Activated B cell treated with CpG ODN at 0.5 μM for 24 hours (primary cell): Measurements from ENCODE around the gene TLE3. TPM values are rescaled to one million over a fixed set of nuclear protein-coding genes. Genes with fewer than 3 reads are reported as not detected.

ENCODE experiments used
- ATAC-seq: fragments of 200-7000 bp; cut with Tn5 transposase; one replicate; pipeline ENCODE4 v1.10.0; 2021; ENCODE audit warnings: low read depth, mild to moderate bottlenecking, moderate library complexity
- CTCF ChIA-PET: fragments of 350-600 bp; sonication (Branson Sonifier 250); formaldehyde crosslinking; loops from one replicate; lab custom pipeline; 2021; ENCODE audit warnings: antibody characterized with exemption; lab: Charles Lee
- POLR2A ChIA-PET: fragments of 350-600 bp; sonication (Branson Sonifier 250); formaldehyde crosslinking; loops from one replicate; lab custom pipeline; 2021; ENCODE audit warnings: antibody characterized with exemption; lab: Charles Lee
- DNase-seq: peaks from one replicate; pipeline ENCODE4 v3.0.0; 2022
- H3K27ac Mint-ChIP-seq: one replicate; pipeline ENCODE4 v1.8.0; 2020; ENCODE audit warnings: mixed read lengths
- H3K27me3 Mint-ChIP-seq: one replicate; pipeline ENCODE4 v1.8.0; 2021; ENCODE audit warnings: mixed read lengths
- H3K36me3 Mint-ChIP-seq: one replicate; pipeline ENCODE4 v1.8.0; 2021; ENCODE audit warnings: low read depth, mixed read lengths
- H3K4me1 Mint-ChIP-seq: one replicate; pipeline ENCODE4 v1.8.0; 2021; ENCODE audit warnings: mixed read lengths
- H3K4me3 Mint-ChIP-seq: one replicate; pipeline ENCODE4 v1.8.0; 2020; ENCODE audit warnings: mild to moderate bottlenecking, mixed read lengths
- H3K9me3 Mint-ChIP-seq: one replicate; pipeline ENCODE4 v1.8.0; 2020; ENCODE audit warnings: mixed read lengths
- intact Hi-C: fragments of 100-400 bp; cut with micrococcal nuclease; formaldehyde crosslinking; loops from one replicate; pipeline ENCODE4 v1.15.1; 2024
- total RNA-seq: library from RNA; stranded (reverse); gene quantifications from 2 replicates; pipeline ENCODE4 v1.2.3, GENCODE V29; 2022
- TF ChIP-seq, protein P1 (sequence below): fragments of 200-600 bp; IDR thresholded peaks from one replicate; pipeline ENCODE4 v1.8.0; 2022; ENCODE audit warnings: antibody characterized with exemption, mild to moderate bottlenecking

TLE3 gene
- total RNA-seq, 1 donor from 2014 or later = 110 TPM

GRCh38 chr15:70067681-70068080, 30.0 kb downstream of the TLE3 start:
- intact Hi-C loops = no loop called here
- Mint-ChIP-seq H3K36me3 (peaks cover 90% of the 10 kb centered on the region), H3K27me3 (no peaks in the 10 kb centered on the region), H3K9me3 (no peaks in the 10 kb centered on the region), H3K4me3 (no peak overlapping the region), H3K4me1 (peaks cover 24% of the 10 kb centered on the region), H3K27ac (no peak overlapping the region)
- no peak for ATAC-seq
- TF ChIP-seq, protein P1, sequence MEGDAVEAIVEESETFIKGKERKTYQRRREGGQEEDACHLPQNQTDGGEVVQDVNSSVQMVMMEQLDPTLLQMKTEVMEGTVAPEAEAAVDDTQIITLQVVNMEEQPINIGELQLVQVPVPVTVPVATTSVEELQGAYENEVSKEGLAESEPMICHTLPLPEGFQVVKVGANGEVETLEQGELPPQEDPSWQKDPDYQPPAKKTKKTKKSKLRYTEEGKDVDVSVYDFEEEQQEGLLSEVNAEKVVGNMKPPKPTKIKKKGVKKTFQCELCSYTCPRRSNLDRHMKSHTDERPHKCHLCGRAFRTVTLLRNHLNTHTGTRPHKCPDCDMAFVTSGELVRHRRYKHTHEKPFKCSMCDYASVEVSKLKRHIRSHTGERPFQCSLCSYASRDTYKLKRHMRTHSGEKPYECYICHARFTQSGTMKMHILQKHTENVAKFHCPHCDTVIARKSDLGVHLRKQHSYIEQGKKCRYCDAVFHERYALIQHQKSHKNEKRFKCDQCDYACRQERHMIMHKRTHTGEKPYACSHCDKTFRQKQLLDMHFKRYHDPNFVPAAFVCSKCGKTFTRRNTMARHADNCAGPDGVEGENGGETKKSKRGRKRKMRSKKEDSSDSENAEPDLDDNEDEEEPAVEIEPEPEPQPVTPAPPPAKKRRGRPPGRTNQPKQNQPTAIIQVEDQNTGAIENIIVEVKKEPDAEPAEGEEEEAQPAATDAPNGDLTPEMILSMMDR = no peak
- ChIA-PET CTCF (no interaction called here), POLR2A (no interaction called here)
- no peak for DNase-seq

DNA sequence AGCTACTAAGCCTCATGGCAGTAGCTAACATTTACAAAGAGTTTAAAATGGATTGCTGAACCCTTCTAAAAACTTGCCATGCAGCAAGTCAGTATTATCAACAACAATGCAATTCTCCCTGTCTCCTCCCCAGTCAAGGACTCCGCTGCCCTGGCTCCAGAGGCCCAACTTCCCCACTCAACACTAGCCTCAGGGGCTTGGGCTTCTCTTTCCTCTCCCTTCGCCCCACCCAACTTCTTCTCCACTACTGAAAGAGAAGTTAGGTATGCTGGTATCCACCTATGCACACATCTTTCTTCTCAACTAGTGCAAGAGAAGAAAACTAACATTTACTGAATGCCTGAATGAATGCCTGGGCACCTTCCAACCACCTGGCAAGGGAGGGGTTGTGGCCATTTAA, 30.7 kb downstream of the TLE3 start:
- CTCF ChIA-PET = no interaction called here
- no peaks in the 10 kb centered on the region for H3K9me3 Mint-ChIP-seq
- no peak overlapping the region for H3K27ac Mint-ChIP-seq
- no peaks in the 10 kb centered on the region for H3K27me3 Mint-ChIP-seq
- no peak for DNase-seq
- peaks cover 18% of the 10 kb centered on the region for H3K4me1 Mint-ChIP-seq
- peaks cover 89% of the 10 kb centered on the region for H3K36me3 Mint-ChIP-seq
- TF ChIP-seq, protein P1 = no peak
- POLR2A ChIA-PET = no interaction called here
- intact Hi-C loops = no loop called here
- no peak for ATAC-seq
- no peak overlapping the region for H3K4me3 Mint-ChIP-seq

DNA sequence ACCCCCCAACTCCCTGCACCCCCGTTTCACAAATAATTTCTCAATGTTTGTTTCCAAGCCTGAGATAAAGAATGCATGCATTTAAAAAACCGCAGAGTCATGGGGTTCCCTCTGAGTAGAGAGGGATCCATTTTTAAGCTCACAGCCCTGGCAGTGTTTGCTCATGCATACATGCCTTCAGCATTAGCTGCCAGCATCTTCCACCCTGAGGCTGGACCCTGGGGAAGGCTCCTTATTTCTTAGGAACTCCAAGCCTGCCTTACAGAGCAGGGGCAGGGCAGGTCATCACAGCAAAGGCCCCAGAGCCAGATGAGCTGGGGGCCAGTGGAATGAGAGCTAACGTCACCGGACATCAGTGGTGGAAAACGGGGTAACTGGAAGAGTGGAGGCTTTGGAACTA, 31.3 kb downstream of the TLE3 start:
- intact Hi-C loops = no loop called here
- no peaks in the 10 kb centered on the region for H3K27me3 Mint-ChIP-seq
- ATAC-seq (no peak), DNase-seq (no peak)
- peaks cover 87% of the 10 kb centered on the region for H3K36me3 Mint-ChIP-seq
- POLR2A ChIA-PET = no interaction called here
- CTCF ChIA-PET = no interaction called here
- H3K9me3 Mint-ChIP-seq = no peaks in the 10 kb centered on the region
- H3K4me1 Mint-ChIP-seq = peaks cover 12% of the 10 kb centered on the region
- H3K4me3 Mint-ChIP-seq = no peak overlapping the region
- no peak overlapping the region for H3K27ac Mint-ChIP-seq
- TF ChIP-seq, protein P1 = no peak

GRCh38 chr15:70066004-70066403, 31.7 kb downstream of the TLE3 start:
- CTCF ChIA-PET = no interaction called here
- ATAC-seq = no peak

GRCh38 chr15:70065006-70065722, 32.6 kb downstream of the TLE3 start:
- Mint-ChIP-seq H3K9me3 (no peaks in the 10 kb centered on the region), H3K4me1 (peaks cover 3% of the 10 kb centered on the region), H3K4me3 (no peak overlapping the region), H3K27ac (no peak overlapping the region), H3K27me3 (no peaks in the 10 kb centered on the region), H3K36me3 (peaks cover 87% of the 10 kb centered on the region)
- ChIA-PET CTCF (no interaction called here), POLR2A (no interaction called here)
- TF ChIP-seq, protein P1 = no peak
- ATAC-seq (no peak), DNase-seq (no peak)
- intact Hi-C loops = no loop called here

More at GRCh38 chr15:70066004-70066403, 31.7 kb downstream of the TLE3 start:
- TF ChIP-seq, protein P1 = no peak
- Mint-ChIP-seq H3K4me1 (peaks cover 8% of the 10 kb centered on the region), H3K27ac (no peak overlapping the region), H3K9me3 (no peaks in the 10 kb centered on the region), H3K36me3 (peaks cover 87% of the 10 kb centered on the region), H3K27me3 (no peaks in the 10 kb centered on the region), H3K4me3 (no peak overlapping the region)
- intact Hi-C loops = no loop called here
- POLR2A ChIA-PET = no interaction called here
- DNase-seq = no peak
